HepG2 (cell line): ENCODE results near the gene SLC9B2. TPM values are rescaled to one million over a fixed set of nuclear protein-coding genes. Genes with fewer than 3 reads are reported as not detected.
A peak's percentile ranks its signal among the peaks of the same experiment; 100 is the strongest.

Experiments
- CEBPB ChIP-seq: IDR thresholded peaks from 2 replicates; pipeline ENCODE4 v1.6.1; 2011; ENCODE audit warnings: low read depth, low read length, improper control_type of control experiment, borderline replicate concordance
- IKZF4 ChIP-seq: sonication (generic); formaldehyde crosslinking; IDR thresholded peaks from 2 replicates; pipeline ENCODE4 v1.5.1; 2020; ENCODE audit warnings: borderline replicate concordance, mild to moderate bottlenecking, low read depth, missing genetic modification reagents; ENCODE audit errors: not compliant biosample characterization
- JUN ChIP-seq: sonication (generic); formaldehyde crosslinking; IDR thresholded peaks from 2 replicates; pipeline ENCODE4 v1.4.0; 2020; ENCODE audit warnings: mild to moderate bottlenecking, missing genetic modification reagents
- MIER3 ChIP-seq: IDR thresholded peaks from 2 replicates; pipeline ENCODE4 v1.6.1; 2016; ENCODE audit warnings: missing compliant biosample characterization, borderline replicate concordance
- PRPF4 ChIP-seq: fragments of 200-400 bp; formaldehyde crosslinking; IDR thresholded peaks from 2 replicates; pipeline ENCODE4 v1.6.1; 2016; ENCODE audit warnings: low read length, low read depth; ENCODE audit not compliant: poor library complexity, severe bottlenecking
- RFX3 ChIP-seq: IDR thresholded peaks from 2 replicates; pipeline ENCODE4 v1.6.1; 2016; ENCODE audit warnings: missing biosample characterization, missing genetic modification reagents
- SP2 ChIP-seq: sonication (generic); formaldehyde crosslinking; IDR thresholded peaks from 2 replicates; pipeline ENCODE4 v1.5.1; 2020; ENCODE audit warnings: mild to moderate bottlenecking, missing genetic modification reagents
- YEATS4 ChIP-seq: sonication (generic); formaldehyde crosslinking; IDR thresholded peaks from 2 replicates; pipeline ENCODE4 v1.4.0; 2020; ENCODE audit warnings: missing genetic modification reagents, borderline replicate concordance
- ZNF263 ChIP-seq: sonication (generic); formaldehyde crosslinking; IDR thresholded peaks from 2 replicates; pipeline ENCODE4 v1.4.0; 2020; ENCODE audit warnings: missing genetic modification reagents
- ZNF3 ChIP-seq: IDR thresholded peaks from 2 replicates; pipeline ENCODE4 v1.7.0; 2017; ENCODE audit warnings: inconsistent platforms
- ZNF34 ChIP-seq: sonication (generic); formaldehyde crosslinking; IDR thresholded peaks from 2 replicates; pipeline ENCODE4 v1.4.0; 2020; ENCODE audit warnings: mild to moderate bottlenecking, missing genetic modification reagents, borderline replicate concordance
- ZNF564 ChIP-seq: sonication (generic); formaldehyde crosslinking; IDR thresholded peaks from 2 replicates; pipeline ENCODE4 v1.8.1; 2023; ENCODE audit warnings: mild to moderate bottlenecking, missing genetic modification reagents
- ZNF670 ChIP-seq: sonication (generic); formaldehyde crosslinking; IDR thresholded peaks from 2 replicates; pipeline ENCODE4 v1.8.0; 2022; ENCODE audit warnings: mild to moderate bottlenecking, missing genetic modification reagents, borderline replicate concordance
- ZNF891 ChIP-seq: sonication (generic); formaldehyde crosslinking; IDR thresholded peaks from 2 replicates; pipeline ENCODE4 v1.5.0; 2020; ENCODE audit warnings: mild to moderate bottlenecking, missing genetic modification reagents
- polyA plus RNA-seq, 8 experiments: library from polyadenylated mRNA; depleted of rRNA in 3 of 8; stranded (reverse) in 7 of 8; unstranded in 1 of 8; fragments of >200 nt; fragmentation: Illumina TruSeq in 4 of 8; extraction: Trizol in 4 of 8; gene quantifications; 2 replicates each; pipeline versions ENCODE4 v1.2.1 to v1.2.3, GENCODE V29; 2011 to 2016; ENCODE audit warnings: low read depth in 4 of 8, missing spikeins in 1 of 8, mixed read lengths in 1 of 8; ENCODE audit not compliant: insufficient read depth in 1 of 8
- total RNA-seq, 5 experiments: library from RNA; depleted of rRNA; stranded (reverse); fragments of >200 nt; fragmentation: Illumina TruSeq; extraction: Trizol; gene quantifications; 2 replicates each; pipeline ENCODE4 v1.2.3, GENCODE V29; 2016; ENCODE audit warnings: low read depth in 1 of 5
- TF ChIP-seq, protein P1 (sequence below): conservative IDR thresholded peaks from 2 replicates; pipeline ENCODE4 v1.6.1; 2018; ENCODE audit warnings: missing genetic modification reagents
- TF ChIP-seq, protein P2 (sequence below): sonication (generic); formaldehyde crosslinking; IDR thresholded peaks from 2 replicates; pipeline ENCODE4 v1.4.0; 2020; ENCODE audit warnings: missing genetic modification reagents
- TF ChIP-seq, protein P3 (sequence below): sonication (generic); formaldehyde crosslinking; IDR thresholded peaks from 2 replicates; pipeline ENCODE4 v1.9.0; 2021; ENCODE audit warnings: missing genetic modification reagents, mild to moderate bottlenecking, borderline replicate concordance
- TF ChIP-seq, protein P4 (sequence below): sonication (generic); formaldehyde crosslinking; IDR thresholded peaks from 2 replicates; pipeline ENCODE4 v1.5.1; 2020; ENCODE audit warnings: missing genetic modification reagents, mild to moderate bottlenecking, borderline replicate concordance

The SLC9B2 gene
- total and polyA plus RNA-seq, 2 of the 13 experiments (the other 11 are each of a cell fraction or from before 2014, with no cell fraction given), result 23.5 to 38.5 TPM

DNA sequence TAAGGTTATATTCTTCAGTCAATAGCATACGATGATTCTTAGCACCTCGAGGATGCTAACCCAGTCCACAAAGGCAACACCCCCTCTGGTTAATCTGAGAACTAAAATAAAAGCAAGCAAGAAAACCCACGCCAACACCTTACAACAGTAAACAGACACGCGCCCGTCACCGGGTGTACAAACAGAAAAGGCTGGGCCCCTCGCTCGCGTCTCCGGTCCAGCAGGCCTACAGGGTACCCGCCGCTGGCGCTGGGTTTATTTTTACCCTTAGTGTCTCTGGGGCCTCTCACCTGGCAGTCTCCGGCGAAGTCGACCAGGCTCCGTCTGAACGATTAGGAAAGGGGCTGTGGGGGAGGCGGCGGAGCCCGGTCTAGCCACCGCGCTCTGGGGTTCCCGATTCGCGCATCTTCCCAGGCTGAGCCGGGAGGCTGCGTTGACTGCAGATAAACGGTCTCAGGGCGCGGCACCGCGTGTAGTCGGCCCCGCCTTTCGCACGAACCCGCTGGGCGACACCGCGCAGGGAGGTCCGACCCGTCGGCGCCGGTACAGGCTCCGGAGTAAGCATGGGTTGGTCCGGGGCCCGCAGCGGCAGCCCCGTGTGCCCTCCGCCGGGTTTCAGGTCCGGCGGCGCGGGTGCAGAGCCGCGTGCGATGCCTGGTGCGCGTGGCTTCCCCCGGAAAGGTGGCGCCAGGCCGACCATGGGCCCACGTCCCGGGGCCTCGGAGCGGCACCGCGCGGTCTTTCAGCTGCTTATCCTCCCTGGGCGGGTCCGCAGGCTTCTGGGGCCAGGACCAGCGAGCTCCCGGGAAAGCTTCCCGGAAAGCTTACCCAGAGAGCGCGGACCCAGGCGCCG, 441 bp downstream of the SLC9B2 start (continued):
- TF ChIP-seq JUN, result no peak
- no peak for TF ChIP-seq IKZF4 (CRISPR knock-in tag)
- TF ChIP-seq ZNF3 (CRISPR knock-in tag), result no peak
- no peak; the same call in 1 of the 2 replicates for TF ChIP-seq SP2
- no peak for TF ChIP-seq ZNF263 (CRISPR knock-in tag)
- TF ChIP-seq RFX3 (CRISPR knock-in tag), result no peak; the same call in 1 of the 2 replicates
- peak; percentile 96 for TF ChIP-seq YEATS4 (CRISPR knock-in tag)
- TF ChIP-seq, protein P1, sequence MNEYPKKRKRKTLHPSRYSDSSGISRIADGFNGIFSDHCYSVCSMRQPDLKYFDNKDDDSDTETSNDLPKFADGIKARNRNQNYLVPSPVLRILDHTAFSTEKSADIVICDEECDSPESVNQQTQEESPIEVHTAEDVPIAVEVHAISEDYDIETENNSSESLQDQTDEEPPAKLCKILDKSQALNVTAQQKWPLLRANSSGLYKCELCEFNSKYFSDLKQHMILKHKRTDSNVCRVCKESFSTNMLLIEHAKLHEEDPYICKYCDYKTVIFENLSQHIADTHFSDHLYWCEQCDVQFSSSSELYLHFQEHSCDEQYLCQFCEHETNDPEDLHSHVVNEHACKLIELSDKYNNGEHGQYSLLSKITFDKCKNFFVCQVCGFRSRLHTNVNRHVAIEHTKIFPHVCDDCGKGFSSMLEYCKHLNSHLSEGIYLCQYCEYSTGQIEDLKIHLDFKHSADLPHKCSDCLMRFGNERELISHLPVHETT (CRISPR knock-in tag), result no peak; the same call in 1 of the 2 replicates
- TF ChIP-seq, protein P2, sequence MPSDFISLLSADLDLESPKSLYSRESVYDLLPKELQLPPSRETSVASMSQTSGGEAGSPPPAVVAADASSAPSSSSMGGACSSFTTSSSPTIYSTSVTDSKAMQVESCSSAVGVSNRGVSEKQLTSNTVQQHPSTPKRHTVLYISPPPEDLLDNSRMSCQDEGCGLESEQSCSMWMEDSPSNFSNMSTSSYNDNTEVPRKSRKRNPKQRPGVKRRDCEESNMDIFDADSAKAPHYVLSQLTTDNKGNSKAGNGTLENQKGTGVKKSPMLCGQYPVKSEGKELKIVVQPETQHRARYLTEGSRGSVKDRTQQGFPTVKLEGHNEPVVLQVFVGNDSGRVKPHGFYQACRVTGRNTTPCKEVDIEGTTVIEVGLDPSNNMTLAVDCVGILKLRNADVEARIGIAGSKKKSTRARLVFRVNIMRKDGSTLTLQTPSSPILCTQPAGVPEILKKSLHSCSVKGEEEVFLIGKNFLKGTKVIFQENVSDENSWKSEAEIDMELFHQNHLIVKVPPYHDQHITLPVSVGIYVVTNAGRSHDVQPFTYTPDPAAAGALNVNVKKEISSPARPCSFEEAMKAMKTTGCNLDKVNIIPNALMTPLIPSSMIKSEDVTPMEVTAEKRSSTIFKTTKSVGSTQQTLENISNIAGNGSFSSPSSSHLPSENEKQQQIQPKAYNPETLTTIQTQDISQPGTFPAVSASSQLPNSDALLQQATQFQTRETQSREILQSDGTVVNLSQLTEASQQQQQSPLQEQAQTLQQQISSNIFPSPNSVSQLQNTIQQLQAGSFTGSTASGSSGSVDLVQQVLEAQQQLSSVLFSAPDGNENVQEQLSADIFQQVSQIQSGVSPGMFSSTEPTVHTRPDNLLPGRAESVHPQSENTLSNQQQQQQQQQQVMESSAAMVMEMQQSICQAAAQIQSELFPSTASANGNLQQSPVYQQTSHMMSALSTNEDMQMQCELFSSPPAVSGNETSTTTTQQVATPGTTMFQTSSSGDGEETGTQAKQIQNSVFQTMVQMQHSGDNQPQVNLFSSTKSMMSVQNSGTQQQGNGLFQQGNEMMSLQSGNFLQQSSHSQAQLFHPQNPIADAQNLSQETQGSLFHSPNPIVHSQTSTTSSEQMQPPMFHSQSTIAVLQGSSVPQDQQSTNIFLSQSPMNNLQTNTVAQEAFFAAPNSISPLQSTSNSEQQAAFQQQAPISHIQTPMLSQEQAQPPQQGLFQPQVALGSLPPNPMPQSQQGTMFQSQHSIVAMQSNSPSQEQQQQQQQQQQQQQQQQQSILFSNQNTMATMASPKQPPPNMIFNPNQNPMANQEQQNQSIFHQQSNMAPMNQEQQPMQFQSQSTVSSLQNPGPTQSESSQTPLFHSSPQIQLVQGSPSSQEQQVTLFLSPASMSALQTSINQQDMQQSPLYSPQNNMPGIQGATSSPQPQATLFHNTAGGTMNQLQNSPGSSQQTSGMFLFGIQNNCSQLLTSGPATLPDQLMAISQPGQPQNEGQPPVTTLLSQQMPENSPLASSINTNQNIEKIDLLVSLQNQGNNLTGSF (CRISPR knock-in tag), result no peak; the same call in 1 of the 2 replicates
- TF ChIP-seq ZNF670 (CRISPR knock-in tag), result peak; percentile 80
- TF ChIP-seq MIER3 (CRISPR knock-in tag), result no peak
- TF ChIP-seq, protein P3, sequence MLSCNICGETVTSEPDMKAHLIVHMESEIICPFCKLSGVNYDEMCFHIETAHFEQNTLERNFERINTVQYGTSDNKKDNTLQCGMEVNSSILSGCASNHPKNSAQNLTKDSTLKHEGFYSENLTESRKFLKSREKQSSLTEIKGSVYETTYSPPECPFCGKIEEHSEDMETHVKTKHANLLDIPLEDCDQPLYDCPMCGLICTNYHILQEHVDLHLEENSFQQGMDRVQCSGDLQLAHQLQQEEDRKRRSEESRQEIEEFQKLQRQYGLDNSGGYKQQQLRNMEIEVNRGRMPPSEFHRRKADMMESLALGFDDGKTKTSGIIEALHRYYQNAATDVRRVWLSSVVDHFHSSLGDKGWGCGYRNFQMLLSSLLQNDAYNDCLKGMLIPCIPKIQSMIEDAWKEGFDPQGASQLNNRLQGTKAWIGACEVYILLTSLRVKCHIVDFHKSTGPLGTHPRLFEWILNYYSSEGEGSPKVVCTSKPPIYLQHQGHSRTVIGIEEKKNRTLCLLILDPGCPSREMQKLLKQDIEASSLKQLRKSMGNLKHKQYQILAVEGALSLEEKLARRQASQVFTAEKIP (CRISPR knock-in tag), result no peak
- TF ChIP-seq, protein P4, sequence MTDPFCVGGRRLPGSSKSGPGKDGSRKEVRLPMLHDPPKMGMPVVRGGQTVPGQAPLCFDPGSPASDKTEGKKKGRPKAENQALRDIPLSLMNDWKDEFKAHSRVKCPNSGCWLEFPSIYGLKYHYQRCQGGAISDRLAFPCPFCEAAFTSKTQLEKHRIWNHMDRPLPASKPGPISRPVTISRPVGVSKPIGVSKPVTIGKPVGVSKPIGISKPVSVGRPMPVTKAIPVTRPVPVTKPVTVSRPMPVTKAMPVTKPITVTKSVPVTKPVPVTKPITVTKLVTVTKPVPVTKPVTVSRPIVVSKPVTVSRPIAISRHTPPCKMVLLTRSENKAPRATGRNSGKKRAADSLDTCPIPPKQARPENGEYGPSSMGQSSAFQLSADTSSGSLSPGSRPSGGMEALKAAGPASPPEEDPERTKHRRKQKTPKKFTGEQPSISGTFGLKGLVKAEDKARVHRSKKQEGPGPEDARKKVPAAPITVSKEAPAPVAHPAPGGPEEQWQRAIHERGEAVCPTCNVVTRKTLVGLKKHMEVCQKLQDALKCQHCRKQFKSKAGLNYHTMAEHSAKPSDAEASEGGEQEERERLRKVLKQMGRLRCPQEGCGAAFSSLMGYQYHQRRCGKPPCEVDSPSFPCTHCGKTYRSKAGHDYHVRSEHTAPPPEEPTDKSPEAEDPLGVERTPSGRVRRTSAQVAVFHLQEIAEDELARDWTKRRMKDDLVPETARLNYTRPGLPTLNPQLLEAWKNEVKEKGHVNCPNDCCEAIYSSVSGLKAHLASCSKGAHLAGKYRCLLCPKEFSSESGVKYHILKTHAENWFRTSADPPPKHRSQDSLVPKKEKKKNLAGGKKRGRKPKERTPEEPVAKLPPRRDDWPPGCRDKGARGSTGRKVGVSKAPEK (CRISPR knock-in tag), result no peak; the same call in 1 of the 2 replicates
- TF ChIP-seq ZNF891 (CRISPR knock-in tag), result peak; percentile 68
- no peak for TF ChIP-seq CEBPB
- no peak for TF ChIP-seq ZNF34 (CRISPR knock-in tag)
- TF ChIP-seq ZNF564 (CRISPR knock-in tag), result peak; percentile 61
- no peak for TF ChIP-seq PRPF4
